HG02571 (cell line): ENCODE data around the gene ARHGAP27.
A peak's percentile ranks its signal among the peaks of the same experiment; 100 is the strongest.

Source experiments
- ATAC-seq: cut with Tn5 transposase; IDR thresholded peaks from one replicate; pipeline ENCODE4 v1.9.1; 2021; ENCODE audit warnings: mild to moderate bottlenecking, moderate library complexity; ENCODE audit not compliant: unreplicated experiment

Gene ARHGAP27

DNA sequence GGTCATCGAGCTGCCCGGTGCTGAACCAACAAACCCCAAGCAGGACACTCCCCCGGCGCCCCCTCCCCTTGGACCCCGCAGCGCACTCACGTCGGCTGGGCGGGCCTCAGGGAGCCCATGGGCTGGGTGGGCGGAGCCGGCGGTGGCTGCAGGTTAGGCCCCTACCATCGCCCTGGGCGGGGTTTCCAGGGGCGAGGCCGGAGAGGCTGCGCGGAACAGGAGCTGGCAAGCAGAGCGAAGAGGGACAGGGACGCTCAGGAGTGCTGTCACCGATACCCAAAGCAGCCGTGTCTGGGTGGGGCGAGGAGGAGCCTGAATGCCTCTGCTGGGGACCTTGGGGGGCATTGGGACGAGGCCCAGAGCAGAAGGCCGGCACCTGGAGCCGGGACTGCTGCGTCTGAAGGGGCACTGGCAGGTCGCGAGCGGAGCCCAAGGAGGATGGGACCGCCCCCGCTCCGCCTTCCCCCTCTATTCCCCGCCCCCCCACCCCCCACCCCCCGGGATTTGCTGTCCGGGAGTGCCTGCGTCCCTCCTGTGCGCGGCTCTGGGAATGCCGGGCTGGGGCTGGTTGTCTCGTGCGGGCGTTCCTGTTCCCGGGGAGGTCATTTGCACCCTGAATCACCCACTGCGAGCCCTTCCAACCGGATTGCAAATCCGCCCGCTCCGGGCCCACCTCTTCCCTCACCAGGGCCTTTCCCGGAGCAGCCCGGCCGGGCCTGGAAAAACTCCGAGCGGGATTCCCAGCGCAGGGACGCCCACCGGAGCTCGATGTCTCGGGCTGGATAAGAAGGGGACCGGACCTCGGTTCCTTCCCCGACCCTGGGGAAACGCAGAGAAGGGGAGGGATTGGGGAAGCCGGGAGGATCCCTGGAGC is 902 bp downstream of the ARHGAP27 start:
- ATAC-seq: peak; percentile 51

DNA sequence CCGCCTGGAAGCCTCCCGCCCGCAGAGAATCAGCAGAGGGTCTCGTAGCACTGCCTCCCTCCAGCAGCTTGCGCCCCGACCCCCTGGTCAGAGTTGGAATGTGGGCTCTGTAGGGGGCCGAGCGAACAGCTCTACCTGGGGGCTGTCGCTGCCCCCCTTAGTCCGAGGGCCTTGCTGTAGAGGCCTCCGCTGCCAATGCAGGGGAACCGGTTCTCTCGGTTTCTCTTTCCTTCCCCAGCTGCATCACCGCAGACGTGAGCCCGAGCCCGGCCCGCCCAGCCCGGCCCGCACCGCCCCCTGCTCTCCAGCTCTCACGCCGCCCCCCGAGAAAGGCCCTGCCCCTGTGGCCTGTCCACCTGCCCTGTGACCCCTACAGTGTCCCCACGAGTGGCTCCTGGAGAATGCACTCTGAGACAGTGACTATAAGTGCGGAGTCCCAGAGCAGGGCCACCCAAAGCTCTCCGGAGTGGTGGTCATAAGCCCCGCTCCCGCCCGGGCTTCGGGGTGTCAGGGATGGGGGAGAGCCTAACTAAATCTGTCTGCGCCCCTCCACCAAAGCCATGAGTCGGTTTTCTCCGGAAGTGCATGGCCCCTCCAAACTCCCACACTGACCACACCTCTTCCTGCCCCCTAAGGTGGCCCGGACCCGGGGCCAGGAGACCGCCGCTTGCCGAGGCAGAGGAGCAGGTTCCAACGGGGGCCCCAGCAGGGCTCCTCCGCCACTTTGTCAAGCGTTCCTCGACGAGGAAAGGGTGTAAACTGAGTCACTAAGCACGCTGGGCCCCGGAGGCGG is 1.7 kb downstream of the ARHGAP27 start:
- ATAC-seq: peak; percentile 19

DNA sequence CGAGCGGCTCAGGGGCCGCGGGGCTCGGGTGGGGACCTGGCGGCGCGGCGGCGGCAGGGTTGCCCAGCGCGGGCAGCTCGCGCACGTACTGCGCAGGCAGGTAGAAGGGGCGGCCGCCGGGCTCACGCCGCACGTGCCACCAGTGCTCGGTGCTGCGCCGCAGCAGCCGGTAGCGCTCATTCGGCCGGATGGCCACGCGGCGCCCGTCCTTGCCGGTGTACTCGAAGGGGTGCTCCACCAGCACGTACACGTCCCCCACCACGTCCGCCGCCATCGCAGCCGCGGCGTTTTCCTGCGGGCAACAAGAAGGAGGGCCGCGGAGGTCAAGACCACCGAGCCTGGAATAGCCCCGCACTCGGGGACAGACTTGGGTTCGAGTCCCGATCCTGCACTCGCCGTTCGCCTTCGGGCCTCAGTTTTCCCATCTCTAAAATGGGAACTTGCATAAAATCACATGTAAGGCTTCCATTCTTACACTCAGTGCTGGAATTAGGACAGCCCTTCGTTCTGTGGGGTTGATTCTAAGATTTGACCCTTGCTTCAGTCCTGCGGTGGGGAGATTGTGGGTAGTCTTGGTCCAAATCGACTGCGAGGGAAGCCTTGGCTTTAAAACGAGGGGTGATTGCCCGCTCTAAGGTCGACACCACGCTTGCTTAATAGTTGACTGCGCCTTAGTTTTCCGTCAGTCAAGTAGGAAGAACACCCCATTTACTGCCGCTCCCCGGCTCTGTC is 2.5 kb downstream of the ARHGAP27 start:
- no peak for ATAC-seq

DNA sequence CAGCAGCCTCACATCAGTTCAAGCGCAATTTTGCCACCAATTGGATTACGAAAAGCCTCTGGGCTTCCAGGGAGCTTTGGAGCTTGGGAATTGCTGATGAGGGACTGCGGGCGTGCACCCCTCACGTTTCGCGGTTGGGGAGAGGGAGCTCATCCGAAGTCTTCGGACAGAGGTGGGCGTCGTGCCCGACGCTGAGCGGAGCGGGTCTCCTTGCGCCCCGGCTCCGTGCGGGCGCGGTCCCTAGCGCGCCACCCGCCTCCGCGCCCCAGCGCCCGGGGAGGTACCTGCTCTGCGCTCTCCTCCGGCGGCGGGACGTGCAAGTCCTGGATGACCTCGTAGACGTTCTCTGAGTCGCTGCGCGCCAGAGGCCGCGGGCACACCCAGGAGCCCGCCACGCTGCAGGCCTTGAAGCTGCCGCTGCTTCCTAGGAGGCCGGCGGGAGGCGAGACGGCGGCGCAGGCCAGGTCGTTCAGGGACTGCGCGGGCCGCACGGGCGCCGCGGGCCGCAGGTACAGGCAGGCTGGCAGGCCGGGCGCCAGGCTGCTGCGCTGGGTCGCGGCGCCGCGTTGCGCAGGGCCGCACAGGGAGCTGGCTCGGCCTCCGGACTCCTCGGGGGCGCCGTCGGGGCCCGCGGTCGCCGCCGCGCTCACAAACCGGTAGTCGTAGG is 3.2 kb downstream of the ARHGAP27 start:
- ATAC-seq: no peak

DNA sequence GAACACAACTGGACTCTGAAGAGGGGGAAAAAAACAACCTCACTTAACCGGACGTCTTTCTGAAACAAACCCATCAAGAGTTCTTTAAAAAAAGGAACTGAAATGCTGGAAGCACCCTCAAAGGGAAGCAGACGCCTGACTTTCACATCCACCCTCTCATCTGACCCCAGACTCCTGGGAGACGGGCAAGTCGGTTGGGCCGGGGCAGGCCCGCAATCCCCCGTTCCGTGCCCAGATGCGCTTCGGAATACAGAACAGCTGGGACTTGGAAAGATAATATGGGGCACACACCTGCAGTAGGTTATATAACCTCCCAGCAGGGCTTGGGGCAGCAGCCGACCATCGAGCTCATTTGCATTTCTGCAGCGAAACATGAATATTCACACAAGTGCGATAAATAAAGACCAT is 3.7 kb downstream of the ARHGAP27 start:
- ATAC-seq: no peak

DNA sequence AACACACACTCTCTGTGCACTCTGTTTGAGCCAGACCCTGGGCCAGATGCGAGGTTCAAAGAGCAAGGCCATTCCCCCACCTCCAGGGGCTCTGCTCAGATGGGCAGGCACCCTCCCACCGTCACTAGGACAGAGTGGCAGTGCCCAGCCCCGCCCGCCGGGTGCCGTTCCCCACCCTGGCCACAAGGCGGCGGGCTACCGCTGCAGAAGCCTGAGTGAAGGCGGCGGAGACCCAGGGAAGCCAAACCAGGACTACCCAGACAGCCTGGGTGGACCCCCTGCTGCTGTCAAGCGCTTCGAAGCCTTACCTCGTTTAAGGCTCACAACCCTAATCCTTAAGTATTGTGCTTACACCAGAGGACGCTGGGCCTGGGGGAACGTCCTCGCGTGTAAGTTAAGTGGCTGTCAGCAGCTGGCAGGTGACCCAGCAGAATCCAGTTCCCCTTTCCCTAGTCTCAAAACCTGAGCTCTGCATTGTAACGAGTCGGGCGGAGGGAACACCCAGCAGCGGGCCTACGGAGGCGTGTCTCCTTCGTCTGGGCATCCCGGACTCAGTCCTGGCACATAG is 4.5 kb downstream of the ARHGAP27 start:
- peak; percentile 38 for ATAC-seq

DNA sequence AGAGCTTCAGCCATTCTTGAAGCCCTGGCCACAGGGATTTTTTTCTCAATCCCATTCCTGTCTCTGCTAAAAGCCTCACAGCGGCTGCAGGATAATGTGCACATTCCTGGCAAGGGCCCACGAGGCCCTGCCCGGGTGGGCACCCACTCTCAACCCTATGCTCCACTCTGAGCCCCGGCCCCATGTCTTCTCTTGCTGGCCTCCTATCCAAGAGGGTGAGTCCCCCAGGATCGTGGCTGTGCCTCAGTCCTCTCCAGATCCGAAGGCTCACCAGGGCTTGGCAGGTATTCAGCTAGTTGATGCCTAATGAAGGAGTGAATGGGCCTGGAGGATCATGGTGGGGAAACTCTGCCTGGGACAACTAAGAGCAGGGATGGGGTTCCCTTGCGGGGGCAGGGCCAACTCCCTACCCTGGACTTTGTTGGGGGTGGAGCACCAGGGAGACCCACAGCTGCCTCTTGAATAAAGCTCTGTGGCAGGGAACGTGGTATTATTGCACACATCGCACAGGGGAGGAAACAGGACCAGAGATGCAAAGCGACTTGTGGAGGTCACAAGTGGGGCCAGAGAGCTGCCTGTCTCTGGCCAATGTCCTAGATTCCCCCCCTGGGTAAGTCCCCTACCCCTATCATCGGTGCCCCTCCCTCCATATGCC is 5.4 kb downstream of the ARHGAP27 start:
- ATAC-seq: no peak

DNA sequence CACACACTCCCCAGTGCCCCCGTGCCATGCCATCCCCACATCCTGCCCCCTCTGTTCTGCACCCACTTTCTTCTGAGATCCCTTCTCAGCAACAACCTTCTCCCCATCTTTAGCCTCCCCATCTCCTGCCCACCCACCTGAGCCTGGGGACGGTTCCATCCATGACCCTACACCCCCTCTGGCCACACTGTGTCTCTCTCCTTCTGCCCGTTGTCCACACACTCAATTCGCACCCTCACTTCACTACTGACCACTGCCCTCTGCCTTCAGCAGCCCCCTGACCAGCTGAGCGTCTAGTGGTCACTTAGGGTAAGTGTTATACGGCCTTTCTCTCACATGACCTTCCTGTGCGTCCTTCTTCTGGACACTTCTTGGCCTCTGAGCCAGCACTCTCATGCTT is 6.1 kb downstream of the ARHGAP27 start:
- no peak for ATAC-seq

DNA sequence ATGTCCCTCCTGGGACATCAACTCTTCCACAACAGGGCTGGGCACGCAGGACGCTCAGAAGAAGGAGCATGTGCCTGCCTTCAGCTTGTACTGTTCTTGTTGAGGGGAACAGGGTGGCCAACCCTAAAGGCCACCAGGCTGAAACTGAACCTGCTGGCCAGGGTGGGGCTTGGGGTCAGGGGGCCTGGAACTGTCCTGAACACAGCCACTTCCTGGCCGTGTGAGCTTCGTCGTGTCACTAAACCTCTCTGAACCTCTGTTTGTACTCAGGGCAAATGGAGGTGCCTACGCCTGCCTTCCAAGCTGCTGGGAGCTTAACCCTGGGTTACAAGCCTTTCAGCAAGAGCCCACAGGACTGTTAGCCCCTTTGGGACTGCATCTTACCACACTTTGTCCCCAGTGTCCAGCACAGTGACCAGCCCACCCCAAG is 6.7 kb downstream of the ARHGAP27 start:
- no peak for ATAC-seq

DNA sequence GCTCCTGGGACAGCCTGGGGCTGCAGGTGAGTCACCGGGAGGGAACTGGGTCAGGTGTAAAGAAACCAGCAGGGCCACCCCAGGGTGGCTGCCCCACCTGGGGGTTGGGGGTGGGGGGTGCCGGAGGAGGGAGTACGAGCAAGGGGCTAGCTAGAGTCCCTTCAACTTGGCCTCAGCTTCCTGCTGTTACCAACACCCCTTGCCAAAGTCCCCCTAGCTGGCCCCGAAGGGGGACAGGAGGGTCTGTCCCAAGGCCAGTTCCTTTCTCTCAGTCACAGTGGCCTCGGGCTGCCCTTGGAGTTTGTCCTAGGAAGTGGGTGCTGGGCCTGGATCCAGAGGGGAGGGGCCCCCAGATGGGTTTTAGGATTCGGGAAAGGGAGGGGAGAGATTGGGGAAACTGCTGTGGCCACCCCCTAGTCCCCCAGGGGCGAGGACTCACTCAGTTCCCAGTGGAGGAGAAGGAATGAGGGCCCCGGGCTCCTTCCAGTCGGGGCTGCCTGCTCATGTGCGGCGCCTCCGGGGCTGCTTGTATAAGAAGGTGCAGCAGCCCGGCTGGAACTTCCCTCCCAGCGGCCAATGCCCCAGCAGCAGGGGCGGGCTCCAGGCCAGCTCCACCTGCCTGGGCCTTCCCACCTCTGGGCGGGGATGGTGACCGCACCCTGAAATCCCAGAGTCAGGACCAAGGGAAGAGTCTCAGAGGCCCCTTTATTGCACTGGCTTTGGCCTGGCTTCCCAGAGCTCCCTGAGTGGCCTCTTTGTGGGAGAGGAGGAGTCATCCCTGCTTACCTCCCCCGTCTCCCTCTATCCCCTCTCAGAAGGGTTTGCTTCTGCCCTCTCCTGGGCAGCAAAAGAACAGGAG is 7.3 kb downstream of the ARHGAP27 start:
- ATAC-seq: no peak

DNA sequence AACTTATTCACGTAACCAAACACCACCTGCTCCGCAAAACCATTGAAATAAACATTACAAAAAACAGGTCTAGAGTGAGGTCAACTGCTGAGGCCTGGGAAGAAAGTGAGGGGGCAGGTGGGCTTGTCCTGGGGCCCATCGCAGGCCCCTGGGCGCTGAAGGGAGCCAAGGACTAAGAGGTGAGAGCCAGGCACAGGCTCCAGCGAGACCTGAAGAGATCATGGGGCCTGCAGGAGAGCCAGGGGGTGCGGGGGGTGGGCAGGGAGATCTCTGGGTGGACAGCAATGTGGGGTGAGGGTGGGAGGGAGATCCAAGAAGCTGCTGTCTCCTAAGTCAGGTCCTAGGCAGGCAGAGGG is 7.9 kb downstream of the ARHGAP27 start:
- no peak for ATAC-seq

DNA sequence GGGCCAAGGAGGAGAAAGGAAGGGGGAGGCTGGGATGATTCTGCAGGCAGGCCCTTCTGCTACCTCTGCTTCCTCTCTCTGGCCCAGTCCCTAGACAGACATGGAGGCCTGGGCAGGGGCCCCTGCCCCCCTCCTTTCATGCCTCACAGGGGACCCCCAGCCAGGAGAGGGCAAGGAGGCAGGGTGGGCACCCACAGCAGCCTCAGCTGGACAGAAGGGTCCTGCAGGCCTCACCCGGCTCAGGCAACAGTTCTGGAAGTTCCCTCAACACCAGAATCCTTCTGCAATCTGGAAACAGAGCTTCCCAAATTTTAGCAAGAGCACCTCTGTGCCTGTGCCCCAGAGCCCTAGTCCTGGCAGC is 8.7 kb downstream of the ARHGAP27 start:
- ATAC-seq: no peak

DNA sequence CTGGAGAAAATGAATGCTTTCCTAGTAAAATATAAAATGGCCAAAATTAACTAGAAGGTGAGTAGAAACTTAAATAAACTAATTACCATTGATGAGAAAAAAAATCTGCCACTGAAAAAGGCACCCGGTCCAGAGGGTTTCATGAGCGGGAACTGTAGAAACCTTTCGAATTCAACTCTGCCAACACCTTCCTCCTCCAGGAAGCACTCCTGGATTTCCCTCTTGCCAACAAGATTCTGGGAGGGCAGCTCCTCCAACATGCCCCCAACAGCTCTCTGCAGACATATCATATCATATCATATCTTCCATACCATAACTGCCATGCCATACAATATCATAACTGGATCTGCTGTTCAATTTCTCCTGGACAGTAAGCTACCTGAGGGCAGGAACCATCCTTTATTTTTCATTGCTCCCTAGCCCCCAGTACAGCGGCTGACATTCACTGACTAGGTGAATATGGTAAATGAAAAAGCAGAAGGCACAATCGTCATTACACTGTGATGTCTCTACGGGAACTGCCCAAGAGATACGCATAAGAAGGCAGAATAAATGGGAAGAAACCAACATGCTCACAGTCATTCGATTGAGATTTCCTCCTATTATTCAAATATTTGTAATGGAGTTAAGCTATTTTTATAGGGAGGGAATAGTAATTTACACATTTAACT is 9.2 kb downstream of the ARHGAP27 start:
- no peak for ATAC-seq

DNA sequence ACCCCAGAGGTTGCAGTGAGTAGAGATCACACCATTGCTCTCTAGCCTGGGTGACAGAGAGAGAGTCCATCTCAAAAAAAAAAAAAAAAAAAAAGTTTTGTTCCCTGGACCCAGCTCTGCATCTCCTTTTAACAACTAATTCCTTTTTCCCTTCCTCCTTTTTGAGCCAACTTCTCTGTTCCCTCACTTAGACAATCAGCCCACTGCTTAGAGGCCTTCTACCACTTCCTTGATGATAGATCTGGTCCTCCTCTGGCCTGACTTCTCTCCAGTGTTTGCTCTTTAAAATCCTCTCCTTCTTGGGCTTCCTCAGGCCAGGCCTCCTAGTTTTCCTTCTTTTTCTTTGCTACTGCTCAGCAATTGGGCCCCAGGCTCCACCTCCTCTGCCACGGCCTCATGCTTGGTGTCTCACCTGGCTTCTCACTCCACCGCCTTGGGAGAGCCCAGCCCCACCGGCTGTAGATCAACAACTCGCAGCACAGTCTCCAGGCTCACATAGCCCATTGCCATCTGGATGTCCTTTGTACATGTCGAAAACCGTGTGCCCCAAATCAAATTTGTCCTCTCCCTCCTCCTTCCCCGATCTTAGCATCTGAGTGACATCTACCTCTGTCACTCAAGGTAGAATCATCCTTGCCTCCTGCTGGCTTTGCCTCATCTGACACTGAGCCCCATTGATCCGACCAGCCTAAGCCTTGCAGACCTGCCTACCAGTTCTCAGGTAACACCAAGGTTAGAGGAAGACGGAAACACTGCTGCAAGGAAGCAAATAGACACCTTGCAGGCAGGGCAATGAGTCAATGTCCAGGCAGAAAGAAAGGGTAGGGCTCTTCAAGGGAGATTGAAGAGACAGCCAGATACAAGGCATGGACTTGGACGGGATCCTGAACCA is 17.4 kb downstream of the ARHGAP27 start:
- ATAC-seq: no peak

DNA sequence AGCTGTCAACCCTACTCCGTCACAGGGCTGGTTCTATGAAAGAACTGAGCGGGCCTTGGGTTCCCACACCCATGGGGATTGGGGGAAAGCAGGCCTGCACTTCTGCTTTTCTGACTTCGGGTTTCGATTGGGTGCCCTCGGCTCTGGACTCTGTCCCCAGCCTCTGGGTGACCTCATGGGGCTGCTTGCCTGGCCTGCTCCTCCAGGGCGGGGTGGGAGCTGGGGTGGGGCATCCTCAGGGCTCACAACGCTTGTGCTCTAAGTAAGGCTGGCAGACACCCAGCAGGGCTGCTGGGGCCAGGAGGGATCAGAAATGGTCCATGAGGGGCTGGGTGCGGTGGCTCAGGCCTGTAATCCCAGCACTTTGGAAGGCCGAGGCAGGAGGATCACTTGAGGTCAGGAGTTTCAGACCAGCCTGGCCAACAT is 19.2 kb downstream of the ARHGAP27 start:
- ATAC-seq: no peak

DNA sequence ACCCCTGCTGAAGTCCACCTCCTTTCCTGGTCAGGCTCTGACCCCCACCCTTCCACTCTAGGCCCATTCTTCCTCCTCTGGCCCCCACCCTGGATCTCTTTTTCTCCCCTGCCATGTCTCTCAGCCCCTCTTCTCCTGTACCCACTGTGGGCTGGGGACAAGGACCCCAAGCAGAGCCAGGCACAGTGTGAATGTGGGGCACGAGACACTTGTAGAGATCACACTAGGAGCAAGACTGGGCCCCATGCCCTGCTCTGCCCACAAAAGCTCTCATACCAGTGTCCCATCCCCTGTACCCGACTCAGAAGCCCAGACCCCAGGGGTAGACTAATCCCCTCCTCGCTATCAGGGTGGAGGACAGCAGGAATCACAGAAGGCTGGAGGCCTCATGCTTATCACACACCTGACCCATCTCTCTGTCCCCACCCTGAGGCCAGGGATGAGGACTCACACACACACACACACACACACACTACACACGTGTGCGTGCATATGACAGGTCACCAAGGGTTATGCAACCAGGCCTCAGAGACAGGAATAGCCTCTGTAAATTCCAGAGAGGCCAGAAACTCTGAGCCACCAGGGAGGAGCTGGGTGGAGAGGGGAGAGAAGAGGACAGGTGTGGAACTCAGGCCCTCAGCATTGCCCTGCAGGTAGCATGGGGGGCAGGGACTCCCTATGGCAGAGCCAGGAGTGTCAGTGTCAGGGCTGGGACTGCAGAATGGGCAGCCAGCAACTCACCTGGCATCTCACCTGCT is 21.1 kb downstream of the ARHGAP27 start:
- ATAC-seq: no peak
